Activated T-cell treated with anti-CD3 and anti-CD28 coated beads for 4 hours (primary cell): Measurements from ENCODE around the gene RNF19B.
"Not testable (repeated sequence)": the region's sequence is repeated elsewhere in the genome, so short reads cannot be mapped to it uniquely, and the experiment has no call there.

Source experiments
- DNase-seq: peaks from one replicate; pipeline ENCODE4 v3.0.0-alpha.2; 2020

The RNF19B gene, protein sequence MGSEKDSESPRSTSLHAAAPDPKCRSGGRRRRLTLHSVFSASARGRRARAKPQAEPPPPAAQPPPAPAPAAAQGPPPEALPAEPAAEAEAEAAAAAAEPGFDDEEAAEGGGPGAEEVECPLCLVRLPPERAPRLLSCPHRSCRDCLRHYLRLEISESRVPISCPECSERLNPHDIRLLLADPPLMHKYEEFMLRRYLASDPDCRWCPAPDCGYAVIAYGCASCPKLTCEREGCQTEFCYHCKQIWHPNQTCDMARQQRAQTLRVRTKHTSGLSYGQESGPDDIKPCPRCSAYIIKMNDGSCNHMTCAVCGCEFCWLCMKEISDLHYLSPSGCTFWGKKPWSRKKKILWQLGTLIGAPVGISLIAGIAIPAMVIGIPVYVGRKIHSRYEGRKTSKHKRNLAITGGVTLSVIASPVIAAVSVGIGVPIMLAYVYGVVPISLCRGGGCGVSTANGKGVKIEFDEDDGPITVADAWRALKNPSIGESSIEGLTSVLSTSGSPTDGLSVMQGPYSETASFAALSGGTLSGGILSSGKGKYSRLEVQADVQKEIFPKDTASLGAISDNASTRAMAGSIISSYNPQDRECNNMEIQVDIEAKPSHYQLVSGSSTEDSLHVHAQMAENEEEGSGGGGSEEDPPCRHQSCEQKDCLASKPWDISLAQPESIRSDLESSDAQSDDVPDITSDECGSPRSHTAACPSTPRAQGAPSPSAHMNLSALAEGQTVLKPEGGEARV

GRCh38 chr1:32964461-32965250 is at the start of gene RNF19B:
Gene RNF19B, minus strand, starts transcription at chr1:32964809. Its CDS starts 124 bp downstream, at chr1:32964685.
- DNase-seq = peak; percentile 89

DNA sequence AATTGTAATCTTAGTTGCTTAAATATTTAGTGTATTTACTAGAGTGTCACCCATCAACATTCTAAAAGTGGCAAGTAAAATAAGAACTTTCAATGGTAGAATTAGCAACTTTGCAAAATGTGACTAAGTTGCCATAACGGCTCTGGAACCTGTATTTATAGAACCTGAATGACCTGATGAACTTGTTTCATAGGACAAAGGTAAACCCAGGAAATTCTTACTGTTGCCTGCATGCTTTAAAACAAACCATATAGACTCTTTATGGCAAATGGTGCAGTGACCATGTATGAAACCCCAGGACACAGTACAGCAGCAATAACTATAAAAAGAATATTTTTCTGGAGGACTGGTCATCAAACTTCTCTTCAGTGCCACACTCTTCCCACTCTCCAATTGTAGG is 49.2 kb upstream of the RNF19B start:
- no peak for DNase-seq

DNA sequence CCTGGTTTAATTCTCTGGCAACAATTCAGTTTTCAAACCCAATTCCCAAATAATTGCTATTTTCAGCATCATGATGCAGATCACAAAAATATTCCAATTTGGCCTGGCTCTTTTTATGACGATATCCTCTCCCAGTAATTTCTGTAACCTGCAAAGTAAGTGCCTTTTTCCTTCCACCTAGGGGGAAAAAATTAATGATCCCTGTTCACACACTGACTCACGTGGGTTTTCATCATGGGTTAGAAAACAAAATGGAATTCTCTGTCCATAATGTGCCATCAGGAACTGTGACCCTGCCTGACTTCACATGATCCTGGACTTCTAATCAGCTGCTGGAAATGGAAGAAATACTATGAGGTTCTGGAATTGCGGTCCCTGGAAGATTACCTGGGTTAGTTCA is 47.6 kb upstream of the RNF19B start:
- DNase-seq = no peak

DNA sequence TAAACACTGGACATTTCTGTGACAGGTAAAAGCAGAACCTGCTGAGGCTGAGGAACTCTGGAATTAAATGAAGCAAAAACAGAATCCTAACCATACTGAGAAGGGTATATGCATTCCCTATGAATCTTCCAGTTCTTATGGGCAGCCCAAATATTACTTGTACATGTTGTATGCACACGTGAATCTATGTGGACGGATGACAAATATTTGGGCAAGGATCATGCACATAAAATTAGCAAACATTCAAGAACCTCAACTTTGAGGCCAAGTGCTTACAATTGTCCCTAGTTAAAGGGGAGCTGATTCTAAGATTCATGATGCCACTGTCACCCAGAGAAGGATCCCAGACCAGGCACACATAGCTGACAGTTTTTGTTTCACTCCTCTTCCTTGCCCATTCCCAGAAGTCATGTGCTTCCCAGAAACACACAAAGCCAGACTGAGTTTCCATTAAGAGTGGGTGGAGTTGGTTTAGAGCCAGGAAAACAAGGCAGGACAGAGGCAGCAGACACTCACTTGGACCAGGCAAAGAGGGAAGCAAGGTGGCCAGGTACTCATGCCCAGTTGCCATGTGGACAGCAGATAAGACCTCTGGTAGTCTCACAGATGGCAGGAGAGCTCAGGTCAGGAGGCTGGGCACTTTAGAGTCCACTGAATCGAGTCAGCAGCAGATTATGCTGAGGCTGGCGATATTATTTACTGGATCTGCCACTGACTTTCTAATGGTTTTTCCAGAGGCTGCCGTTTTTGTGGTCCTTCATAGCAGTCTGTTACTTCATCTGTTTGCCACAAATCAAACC is 46.5 kb upstream of the RNF19B start:
- DNase-seq = no peak

DNA sequence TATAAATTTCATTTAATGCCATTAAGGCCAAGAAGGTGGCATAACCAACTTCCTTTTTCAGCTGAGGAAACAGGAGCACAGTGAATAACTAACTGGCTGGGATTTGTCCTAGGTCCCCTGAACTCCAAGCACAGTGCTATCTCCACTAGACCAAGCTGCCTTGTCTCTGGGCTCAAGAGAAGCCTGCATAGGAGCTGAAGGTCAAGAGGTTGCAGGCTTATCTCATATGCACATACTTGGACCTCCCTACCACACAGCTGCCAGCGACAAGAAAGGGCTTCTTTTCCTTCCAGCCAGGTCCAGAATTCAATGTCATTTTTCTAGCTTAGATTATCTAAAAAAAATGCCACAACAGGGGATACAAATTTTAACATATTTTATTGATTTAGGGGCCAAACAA is 45.0 kb upstream of the RNF19B start:
- no peak for DNase-seq

- no peak for DNase-seq
These were observed 43.7 kb upstream of the RNF19B start for GRCh38 chr1:33008051-33008914.

DNA sequence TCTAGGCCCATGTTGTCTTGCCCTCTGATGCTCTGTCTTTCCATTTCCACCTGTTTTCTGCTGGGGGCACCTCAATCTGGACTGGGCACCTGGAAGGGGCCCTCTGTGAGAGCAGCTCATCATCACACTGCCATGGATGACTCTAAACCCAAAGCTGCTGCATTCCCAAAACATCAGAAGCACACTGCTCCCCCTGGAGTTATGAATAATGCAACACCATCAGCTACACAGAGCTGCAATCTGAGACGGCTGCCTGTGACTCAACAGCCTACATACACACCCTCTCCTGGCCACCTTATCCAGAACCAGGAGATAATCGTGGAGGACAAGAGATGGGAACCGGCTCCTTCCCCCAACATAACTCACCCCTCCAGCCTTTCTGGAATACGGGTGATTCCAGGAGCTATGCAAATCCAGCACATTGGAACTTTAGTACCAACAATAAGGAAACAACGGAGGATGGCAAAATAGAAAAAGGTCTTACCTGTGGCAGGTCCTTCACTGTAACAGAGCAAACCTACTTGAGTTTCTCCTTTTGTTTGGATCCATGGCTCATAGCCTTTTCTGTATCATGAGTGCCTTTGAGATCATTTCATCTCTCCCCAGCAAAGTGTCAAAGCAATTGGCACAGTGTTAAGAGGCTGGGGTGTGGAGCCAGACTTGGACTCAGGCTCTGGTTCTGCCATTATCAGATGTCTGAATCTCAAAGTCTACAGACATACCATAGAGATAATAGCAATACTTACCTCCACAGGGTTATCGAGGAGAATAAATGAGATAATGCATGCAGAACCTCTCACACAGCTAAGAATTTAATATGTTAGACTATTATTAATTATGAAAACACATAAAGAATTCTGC is 42.8 kb upstream of the RNF19B start:
- DNase-seq = no peak

DNA sequence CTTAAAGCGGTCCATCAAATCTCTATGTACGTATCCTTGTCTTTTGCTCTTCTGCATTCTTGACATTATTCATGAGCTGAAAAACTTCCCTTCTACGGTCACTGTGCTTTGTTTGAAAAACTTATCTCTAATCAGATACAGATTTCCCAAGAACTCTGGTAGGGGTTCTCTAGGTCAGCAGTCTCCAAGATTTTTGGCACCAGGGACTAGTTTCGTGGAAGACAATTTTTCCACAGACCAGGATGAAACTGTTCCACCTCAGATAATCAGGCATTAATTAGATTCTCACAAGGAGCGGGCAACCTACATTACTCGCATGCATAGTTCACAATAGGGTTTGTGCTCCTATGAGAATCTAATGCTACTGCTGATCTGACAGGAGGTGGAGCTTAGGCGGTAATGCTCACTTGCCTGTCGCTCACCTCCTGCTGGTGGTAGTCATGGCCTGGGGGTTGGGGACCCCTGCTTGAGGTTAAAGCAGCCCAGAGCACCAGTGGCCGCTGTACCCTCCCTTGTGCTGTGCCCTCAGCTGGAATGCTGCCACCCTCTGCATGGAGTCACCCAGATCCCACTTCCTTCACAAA is 41.3 kb upstream of the RNF19B start:
- DNase-seq = no peak

DNA sequence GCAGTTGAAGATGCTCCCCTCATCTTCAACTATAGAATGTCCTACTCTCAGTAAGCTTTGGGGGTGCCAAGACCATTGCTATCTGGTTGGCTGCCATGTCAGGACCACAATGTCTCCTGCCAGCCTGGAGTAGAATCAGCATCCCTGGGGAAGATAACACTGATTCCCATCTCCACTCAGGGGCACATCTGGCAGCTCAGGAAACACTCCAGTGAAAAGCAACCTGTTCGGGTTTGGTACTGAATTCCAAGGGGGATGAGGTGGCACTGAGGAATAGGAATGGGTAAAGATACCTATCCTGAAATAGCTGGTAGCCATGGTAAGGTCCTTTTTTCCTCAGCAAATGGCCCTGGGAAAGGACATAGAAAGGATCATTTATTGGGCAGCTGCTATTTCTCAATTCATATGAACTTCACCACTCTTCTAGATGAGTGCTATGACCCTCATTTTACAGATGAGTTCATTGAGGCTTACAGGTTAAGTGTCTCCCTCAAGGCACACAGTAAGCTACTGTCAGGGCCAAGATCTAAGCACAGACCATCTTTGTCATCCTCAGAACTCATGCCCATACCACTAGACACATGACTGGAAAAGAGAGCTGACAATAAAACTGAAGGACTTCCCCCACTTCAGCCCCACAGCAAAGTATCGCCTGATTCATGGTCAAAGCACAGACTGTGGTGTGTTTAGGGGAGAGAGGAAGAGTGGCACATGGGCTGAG is 40.7 kb upstream of the RNF19B start:
- DNase-seq = no peak

GRCh38 chr1:33004613-33005012 is 40.0 kb upstream of the RNF19B start:
- no peak for DNase-seq

GRCh38 chr1:33003657-33004056 is 39.0 kb upstream of the RNF19B start:
- no peak for DNase-seq

GRCh38 chr1:33002006-33002405 is 37.4 kb upstream of the RNF19B start:
- DNase-seq = no peak

DNA sequence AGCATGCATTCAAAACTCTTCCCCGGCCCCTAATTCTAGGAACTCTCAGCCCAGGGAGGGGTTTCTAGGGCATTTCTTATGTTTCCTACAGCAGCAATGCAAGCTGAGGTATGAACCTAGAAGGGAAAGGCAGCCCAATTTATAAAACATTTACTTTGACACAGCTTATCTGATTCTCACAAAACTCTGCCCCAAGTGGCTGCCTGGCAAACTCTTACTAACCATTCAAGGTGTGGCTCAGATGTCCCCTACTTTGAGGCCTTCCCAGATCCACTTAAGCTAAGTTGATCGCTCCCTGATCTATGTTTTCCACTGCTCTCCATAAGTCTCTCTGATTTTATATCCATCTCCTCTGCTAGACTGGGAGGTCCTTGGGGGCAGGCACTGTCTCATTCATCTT is 36.7 kb upstream of the RNF19B start:
- DNase-seq = no peak

DNA sequence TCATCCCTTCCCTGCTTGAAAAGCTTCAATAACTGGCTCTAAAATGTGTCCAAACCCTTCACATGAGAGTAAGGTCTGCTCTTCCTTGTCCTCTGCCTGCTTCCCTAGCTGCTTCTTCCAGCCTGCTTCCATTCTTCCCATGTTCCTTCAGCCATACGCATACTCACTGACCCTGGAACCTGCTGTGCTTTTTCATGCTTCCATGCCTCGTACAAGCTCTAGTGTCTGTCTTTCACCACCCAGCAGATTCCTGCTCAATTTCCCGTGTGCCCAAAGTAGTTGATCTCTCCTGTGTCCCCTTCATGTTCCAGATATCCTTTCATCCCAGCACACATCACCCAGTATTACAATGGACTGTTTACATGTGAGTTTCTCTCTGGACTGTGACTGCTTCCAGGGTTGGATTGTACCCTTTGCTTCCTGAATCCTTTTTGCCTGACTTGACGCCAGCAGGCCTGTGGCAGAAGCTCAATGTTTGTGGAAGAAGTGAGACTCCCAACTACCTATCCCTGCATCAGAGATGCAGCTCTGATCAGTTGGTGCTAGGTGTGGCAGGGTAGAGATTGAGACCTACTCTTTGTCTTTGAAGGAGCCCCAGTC is 35.9 kb upstream of the RNF19B start:
- no peak for DNase-seq

DNA sequence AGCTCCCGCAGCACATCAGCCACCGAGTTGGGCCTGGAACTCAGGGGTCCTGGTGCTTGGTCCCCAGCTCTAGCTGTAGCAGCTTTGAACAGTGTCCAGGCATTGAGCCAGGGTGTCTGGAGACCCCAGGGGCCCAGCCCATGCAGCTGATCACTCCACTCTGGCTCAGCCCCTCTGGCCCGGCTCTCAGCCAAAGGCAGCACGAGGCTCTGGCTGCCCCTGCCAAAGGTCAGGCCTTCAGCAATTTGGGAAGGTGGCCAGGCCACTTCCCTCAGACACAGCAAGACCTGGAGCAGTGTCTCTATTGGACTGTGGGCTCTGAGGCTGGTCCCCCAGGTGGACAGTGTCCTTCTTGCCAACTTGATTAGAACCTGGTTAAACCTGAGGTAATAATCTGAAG is 34.4 kb upstream of the RNF19B start:
- no peak for DNase-seq

DNA sequence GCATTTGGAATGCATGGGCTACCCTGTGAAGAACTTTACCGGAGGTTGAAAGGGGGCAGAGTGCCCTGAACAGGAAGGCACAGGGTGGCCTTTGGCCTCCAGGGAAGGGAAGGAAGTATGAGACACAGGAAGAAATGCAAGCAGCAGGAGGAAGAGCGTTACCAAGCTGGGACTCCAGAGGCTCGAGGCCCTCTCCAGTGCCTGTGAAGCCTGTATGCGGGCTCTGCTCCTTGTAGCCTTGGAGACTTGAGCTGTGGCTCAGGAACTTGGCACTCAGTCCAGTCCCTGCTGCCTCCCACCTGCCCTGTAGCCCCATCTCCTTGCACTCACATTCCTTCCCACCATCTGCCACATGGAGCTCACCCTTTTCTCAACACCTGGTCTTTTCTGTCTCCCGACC is 33.5 kb upstream of the RNF19B start:
- DNase-seq = no peak

GRCh38 chr1:32997381-32997891 is 32.8 kb upstream of the RNF19B start:
- DNase-seq = no peak

GRCh38 chr1:32993324-32993636 is 28.7 kb upstream of the RNF19B start:
- DNase-seq = not testable (repeated sequence)
